Keratinocyte (primary cell): Measurements from ENCODE around the gene KRT9. TPM values are rescaled to one million over a fixed set of nuclear protein-coding genes. Genes with fewer than 3 reads are reported as not detected.
A peak's percentile ranks its signal among the peaks of the same experiment; 100 is the strongest.

ENCODE experiments used
- DNase-seq: peaks from one replicate; pipeline ENCODE4 v3.0.0-alpha.2; 2011; ENCODE audit warnings: low read depth, missing footprints, low spot score
- FAIRE-seq: peaks from 2 replicates; lab custom pipeline; 2011; peaks lifted over from hg19 to GRCh38; lab: Jason Lieb, UNC
- H2AFZ ChIP-seq: 2 replicates; pipeline ENCODE4 v1.6.0; 2012; ENCODE audit warnings: low read length, control low read depth, inconsistent platforms; ENCODE audit not compliant: control insufficient read depth
- H3K27ac ChIP-seq: 2 replicates; pipeline ENCODE4 v1.5.1; 2011; ENCODE audit warnings: low read length; ENCODE audit not compliant: control insufficient read depth, insufficient read depth
- H3K27me3 ChIP-seq: 3 replicates; pipeline ENCODE4 v1.6.0; 2011; ENCODE audit warnings: low read length; ENCODE audit not compliant: control insufficient read depth, insufficient read depth; ENCODE audit errors: extremely low read depth
- H3K36me3 ChIP-seq, 2 experiments: 2 replicates in 1 of 2; 3 replicates in 1 of 2; pipeline ENCODE4 v1.5.1; 2011; ENCODE audit warnings: low read length in 2 of 2, mild to moderate bottlenecking in 1 of 2; ENCODE audit not compliant: control insufficient read depth in 2 of 2, insufficient read depth in 2 of 2; ENCODE audit errors: extremely low read depth in 1 of 2
- H3K4me1 ChIP-seq: 3 replicates; pipeline ENCODE4 v1.5.1; 2011; ENCODE audit warnings: low read length; ENCODE audit not compliant: control insufficient read depth, insufficient read depth; ENCODE audit errors: extremely low read depth
- H3K4me2 ChIP-seq: 3 replicates; pipeline ENCODE4 v1.6.0; 2011; ENCODE audit warnings: low read depth, low read length; ENCODE audit not compliant: control insufficient read depth, insufficient read depth; ENCODE audit errors: extremely low read depth
- H3K4me3 ChIP-seq, 3 experiments: fragments of 200-600 bp in 1 of 3; sonication (generic) in 1 of 3; 2 replicates in 2 of 3; 3 replicates in 1 of 3; pipeline ENCODE4 v1.5.1; 2011 to 2016; ENCODE audit warnings: low read length in 3 of 3, mild to moderate bottlenecking in 3 of 3, control low read depth in 2 of 3, inconsistent platforms in 1 of 3, low read depth in 1 of 3, mixed read lengths in 1 of 3, mixed run types in 1 of 3, moderate library complexity in 1 of 3; ENCODE audit not compliant: control insufficient read depth in 2 of 3, insufficient read depth in 2 of 3; ENCODE audit errors: extremely low read depth in 1 of 3
- H3K79me2 ChIP-seq: 2 replicates; pipeline ENCODE4 v1.6.0; 2012; ENCODE audit warnings: low read length; ENCODE audit not compliant: control insufficient read depth, insufficient read depth
- H3K9ac ChIP-seq: 3 replicates; pipeline ENCODE4 v1.6.0; 2011; ENCODE audit warnings: low read length; ENCODE audit not compliant: control insufficient read depth, insufficient read depth; ENCODE audit errors: extremely low read depth
- H3K9me1 ChIP-seq: 3 replicates; pipeline ENCODE4 v1.6.0; 2011; ENCODE audit warnings: low read length; ENCODE audit not compliant: control insufficient read depth, insufficient read depth; ENCODE audit errors: extremely low read depth
- H3K9me3 ChIP-seq: 2 replicates; pipeline ENCODE4 v1.5.1; 2012; ENCODE audit warnings: low read depth, low read length; ENCODE audit not compliant: control insufficient read depth
- H4K20me1 ChIP-seq: 3 replicates; pipeline ENCODE4 v1.6.0; 2011; ENCODE audit warnings: low read length; ENCODE audit not compliant: control insufficient read depth, insufficient read depth; ENCODE audit errors: extremely low read depth
- EZH2 ChIP-seq: IDR thresholded peaks from one replicate; pipeline ENCODE4 v1.6.1; 2012; ENCODE audit warnings: inconsistent platforms, mild to moderate bottlenecking, low read length, moderate library complexity
- dilution Hi-C: fragments of 300-500 bp; cut with MboI; formaldehyde crosslinking; loops from one replicate; pipeline ENCODE4 v1.7.0; 2020; ENCODE audit warnings: low sequenced_read_pairs; ENCODE audit not compliant: extremely low pct_ligation_motif_present
- polyA plus RNA-seq, 5 experiments: library from polyadenylated mRNA; depleted of rRNA in 3 of 5; stranded (reverse) in 3 of 5; stranded (forward) in 1 of 5; unstranded in 1 of 5; fragments of >200 nt; gene quantifications; 1 replicate in 1 of 5; 2 replicates in 3 of 5; 3 replicates in 1 of 5; pipeline versions ENCODE4 v1.2.1 to v1.2.3, GENCODE V29; 2011 to 2012; ENCODE audit warnings: missing spikeins in 2 of 5, low read depth in 1 of 5, low replicate concordance in 1 of 5
- TF ChIP-seq, protein P1 (sequence below), 3 experiments: IDR thresholded peaks in 1 of 3; conservative IDR thresholded peaks in 1 of 3; optimal IDR thresholded peaks in 1 of 3; 2 replicates in 2 of 3; 3 replicates in 1 of 3; pipeline versions ENCODE3 to v1.5.1; 2011; ENCODE audit warnings: low read length in 3 of 3, mild to moderate bottlenecking in 3 of 3, moderate library complexity in 2 of 3, control low read depth in 1 of 3, inconsistent platforms in 1 of 3; ENCODE audit not compliant: insufficient read depth in 2 of 3; ENCODE audit errors: extremely low read depth in 1 of 3

Gene KRT9
- polyA plus RNA-seq, 1 donor (not counting 4 experiments of a cell fraction or from before 2014, with no cell fraction given) = 1.6 TPM

GRCh38 chr17:41536741-41537613 lies 34.9 kb downstream of the KRT9 start:
- Histone ChIP-seq H3K9me1 (no peaks in the 10 kb centered on the region), H3K4me3 (no peak overlapping the region), H3K4me1 (peaks cover 55% of the 10 kb centered on the region), H3K27me3 (no peaks in the 10 kb centered on the region), H2AFZ (no peak overlapping the region), H4K20me1 (no peaks in the 10 kb centered on the region), H3K27ac (no peak overlapping the region), H3K9me3 (no peaks in the 10 kb centered on the region), H3K9ac (no peak overlapping the region), H3K36me3 (no peaks in the 10 kb centered on the region), H3K4me2 (peak overlapping the region; percentile 55), H3K79me2 (no peaks in the 10 kb centered on the region)
- no peak for FAIRE-seq
- TF ChIP-seq, protein P1, sequence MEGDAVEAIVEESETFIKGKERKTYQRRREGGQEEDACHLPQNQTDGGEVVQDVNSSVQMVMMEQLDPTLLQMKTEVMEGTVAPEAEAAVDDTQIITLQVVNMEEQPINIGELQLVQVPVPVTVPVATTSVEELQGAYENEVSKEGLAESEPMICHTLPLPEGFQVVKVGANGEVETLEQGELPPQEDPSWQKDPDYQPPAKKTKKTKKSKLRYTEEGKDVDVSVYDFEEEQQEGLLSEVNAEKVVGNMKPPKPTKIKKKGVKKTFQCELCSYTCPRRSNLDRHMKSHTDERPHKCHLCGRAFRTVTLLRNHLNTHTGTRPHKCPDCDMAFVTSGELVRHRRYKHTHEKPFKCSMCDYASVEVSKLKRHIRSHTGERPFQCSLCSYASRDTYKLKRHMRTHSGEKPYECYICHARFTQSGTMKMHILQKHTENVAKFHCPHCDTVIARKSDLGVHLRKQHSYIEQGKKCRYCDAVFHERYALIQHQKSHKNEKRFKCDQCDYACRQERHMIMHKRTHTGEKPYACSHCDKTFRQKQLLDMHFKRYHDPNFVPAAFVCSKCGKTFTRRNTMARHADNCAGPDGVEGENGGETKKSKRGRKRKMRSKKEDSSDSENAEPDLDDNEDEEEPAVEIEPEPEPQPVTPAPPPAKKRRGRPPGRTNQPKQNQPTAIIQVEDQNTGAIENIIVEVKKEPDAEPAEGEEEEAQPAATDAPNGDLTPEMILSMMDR (optimal IDR thresholded peaks at IDR 0.05 in 1 of 3, IDR thresholded peaks at IDR 0.05 in 1 of 3, conservative IDR thresholded peaks at IDR 0.05 in 1 of 3; ENCODE audit: extremely low read depth in 1 of 3, insufficient read depth in 2 of 3, low read length in 3 of 3) = no peak
- no peak for TF ChIP-seq EZH2
- dilution Hi-C loops = no loop called here
- DNase-seq = no peak

GRCh38 chr17:41535764-41536481 lies 35.9 kb downstream of the KRT9 start:
- H3K27ac ChIP-seq = no peak overlapping the region

More at GRCh38 chr17:41535764-41536481, 35.9 kb downstream of the KRT9 start:
- Histone ChIP-seq H4K20me1 (no peaks in the 10 kb centered on the region), H3K9ac (no peak overlapping the region), H3K4me2 (no peak overlapping the region), H3K9me3 (no peaks in the 10 kb centered on the region), H3K36me3 (no peaks in the 10 kb centered on the region), H3K4me3 (no peak overlapping the region), H3K27me3 (no peaks in the 10 kb centered on the region), H2AFZ (no peak overlapping the region), H3K4me1 (peaks cover 49% of the 10 kb centered on the region), H3K9me1 (no peaks in the 10 kb centered on the region), H3K79me2 (no peaks in the 10 kb centered on the region)
- dilution Hi-C loops = no loop called here
- FAIRE-seq (no peak), DNase-seq (no peak)
- TF ChIP-seq EZH2 = no peak
- TF ChIP-seq, protein P1 (optimal IDR thresholded peaks at IDR 0.05 in 1 of 3, IDR thresholded peaks at IDR 0.05 in 1 of 3, conservative IDR thresholded peaks at IDR 0.05 in 1 of 3; ENCODE audit: extremely low read depth in 1 of 3, insufficient read depth in 2 of 3, low read length in 3 of 3) = no peak
